Gastrocnemius medialis (tissue), 4 donors: ENCODE results near the gene BTRC.

Experiments used
- POLR2A ChIP-seq, 2 donors: fragments of 450-650 bp; IDR thresholded peaks; one replicate each; pipeline ENCODE4 v1.6.1; 2017; ENCODE audit warnings: antibody characterized with exemption in 2 of 2, mild to moderate bottlenecking in 2 of 2, moderate library complexity in 2 of 2
- TF ChIP-seq, protein P1 (sequence below), 5 experiments: fragments of 450-650 bp in 3 of 5; fragments of 200-600 bp in 2 of 5; sonication (generic) in 2 of 5; IDR thresholded peaks in 4 of 5; conservative IDR thresholded peaks in 1 of 5; 1 replicate in 4 of 5; 2 replicates in 1 of 5; pipeline ENCODE4 v1.5.1; 2016 to 2019; ENCODE audit warnings: antibody characterized with exemption in 5 of 5, mild to moderate bottlenecking in 3 of 5, moderate library complexity in 3 of 5

DNA sequence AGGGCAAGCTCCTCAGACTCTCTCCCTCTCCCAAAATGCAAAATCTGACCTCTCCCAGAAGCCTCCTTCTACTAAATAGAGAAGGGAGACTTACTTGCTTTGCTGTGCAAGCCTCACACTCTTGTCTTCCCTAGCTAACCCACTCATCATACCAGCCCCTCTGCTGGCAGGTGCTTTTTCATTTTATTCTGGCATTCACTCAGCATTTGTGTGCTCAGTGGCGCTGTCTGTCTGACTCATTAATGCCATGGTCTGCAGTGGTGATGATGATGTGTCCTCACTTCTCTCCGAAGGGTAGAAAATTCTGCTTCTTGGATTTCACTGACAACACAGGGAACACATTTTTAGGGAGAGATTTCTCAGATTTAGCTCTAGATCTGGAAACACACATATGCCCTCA, 22.0 kb upstream of the BTRC start:
- TF ChIP-seq, protein P1, sequence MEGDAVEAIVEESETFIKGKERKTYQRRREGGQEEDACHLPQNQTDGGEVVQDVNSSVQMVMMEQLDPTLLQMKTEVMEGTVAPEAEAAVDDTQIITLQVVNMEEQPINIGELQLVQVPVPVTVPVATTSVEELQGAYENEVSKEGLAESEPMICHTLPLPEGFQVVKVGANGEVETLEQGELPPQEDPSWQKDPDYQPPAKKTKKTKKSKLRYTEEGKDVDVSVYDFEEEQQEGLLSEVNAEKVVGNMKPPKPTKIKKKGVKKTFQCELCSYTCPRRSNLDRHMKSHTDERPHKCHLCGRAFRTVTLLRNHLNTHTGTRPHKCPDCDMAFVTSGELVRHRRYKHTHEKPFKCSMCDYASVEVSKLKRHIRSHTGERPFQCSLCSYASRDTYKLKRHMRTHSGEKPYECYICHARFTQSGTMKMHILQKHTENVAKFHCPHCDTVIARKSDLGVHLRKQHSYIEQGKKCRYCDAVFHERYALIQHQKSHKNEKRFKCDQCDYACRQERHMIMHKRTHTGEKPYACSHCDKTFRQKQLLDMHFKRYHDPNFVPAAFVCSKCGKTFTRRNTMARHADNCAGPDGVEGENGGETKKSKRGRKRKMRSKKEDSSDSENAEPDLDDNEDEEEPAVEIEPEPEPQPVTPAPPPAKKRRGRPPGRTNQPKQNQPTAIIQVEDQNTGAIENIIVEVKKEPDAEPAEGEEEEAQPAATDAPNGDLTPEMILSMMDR (IDR thresholded peaks at IDR 0.05 in 4 of 5, conservative IDR thresholded peaks at IDR 0.05 in 1 of 5): no peak
- no peak for TF ChIP-seq POLR2A (IDR thresholded peaks at IDR 0.05)
